HepG2 (cell line): ENCODE data around the gene NUDT22. TPM values are rescaled to one million over a fixed set of nuclear protein-coding genes. Genes with fewer than 3 reads are reported as not detected.
A peak's percentile ranks its signal among the peaks of the same experiment; 100 is the strongest.

Experiments
- ATF4 ChIP-seq, 2 experiments: fragments of 450-650 bp in 1 of 2; sonication (generic) in 1 of 2; formaldehyde crosslinking; IDR thresholded peaks; 2 replicates each; pipeline versions ENCODE4 v1.5.0 to v1.8.0; 2020 to 2022; ENCODE audit warnings: mild to moderate bottlenecking in 1 of 2, missing genetic modification reagents in 1 of 2
- ERF ChIP-seq: IDR thresholded peaks from 2 replicates; pipeline ENCODE4 v1.6.1; 2018; ENCODE audit warnings: missing biosample characterization, missing genetic modification reagents
- FOXA1 ChIP-seq, 2 experiments: fragments of 450-650 bp in 1 of 2; sonication (generic) in 1 of 2; formaldehyde crosslinking in 1 of 2; IDR thresholded peaks; 2 replicates each; pipeline versions ENCODE4 v1.4.0 to v1.6.1; 2016 to 2020; ENCODE audit warnings: missing genetic modification reagents in 1 of 2
- FOXO1 ChIP-seq: sonication (generic); formaldehyde crosslinking; IDR thresholded peaks from 2 replicates; pipeline ENCODE4 v1.4.0; 2020; ENCODE audit warnings: missing genetic modification reagents
- MTF2 ChIP-seq: sonication (generic); formaldehyde crosslinking; IDR thresholded peaks from 2 replicates; pipeline ENCODE4 v1.5.0; 2020; ENCODE audit warnings: missing genetic modification reagents, borderline replicate concordance
- MXD4 ChIP-seq: IDR thresholded peaks from 2 replicates; pipeline ENCODE4 v1.6.1; 2016; ENCODE audit warnings: mild to moderate bottlenecking, missing biosample characterization, missing genetic modification reagents
- NR2C2 ChIP-seq: sonication (generic); formaldehyde crosslinking; IDR thresholded peaks from 2 replicates; pipeline ENCODE4 v1.4.0; 2020; ENCODE audit warnings: missing genetic modification reagents, mild to moderate bottlenecking, moderate library complexity, borderline replicate concordance
- PAX8 ChIP-seq: sonication (generic); formaldehyde crosslinking; IDR thresholded peaks from 2 replicates; pipeline ENCODE4 v1.8.0; 2022; ENCODE audit warnings: mild to moderate bottlenecking, missing genetic modification reagents, borderline replicate concordance
- RBFOX2 ChIP-seq: fragments of 200-400 bp; formaldehyde crosslinking; IDR thresholded peaks from 2 replicates; pipeline ENCODE4 v1.6.1; 2017; ENCODE audit warnings: low read depth, mild to moderate bottlenecking, low read length
- SMAD9 ChIP-seq: sonication (generic); formaldehyde crosslinking; IDR thresholded peaks from 2 replicates; pipeline ENCODE4 v1.5.1; 2020; ENCODE audit warnings: mild to moderate bottlenecking, missing genetic modification reagents
- TAF15 ChIP-seq: fragments of 200-400 bp; formaldehyde crosslinking; IDR thresholded peaks from one replicate; pipeline ENCODE4 v1.6.1; 2018; ENCODE audit warnings: mild to moderate bottlenecking, low read depth, low read length; ENCODE audit not compliant: poor library complexity, severe bottlenecking
- TBX2 ChIP-seq: sonication (generic); formaldehyde crosslinking; IDR thresholded peaks from 2 replicates; pipeline ENCODE4 v1.5.0; 2020; ENCODE audit warnings: missing genetic modification reagents, mild to moderate bottlenecking, borderline replicate concordance
- TEF ChIP-seq: sonication (generic); formaldehyde crosslinking; IDR thresholded peaks from 2 replicates; pipeline ENCODE4 v1.5.0; 2020; ENCODE audit warnings: missing genetic modification reagents
- YEATS2 ChIP-seq: sonication (generic); formaldehyde crosslinking; IDR thresholded peaks from 2 replicates; pipeline ENCODE4 v1.4.0; 2020; ENCODE audit warnings: missing genetic modification reagents, borderline replicate concordance
- ZBTB2 ChIP-seq: sonication (generic); formaldehyde crosslinking; IDR thresholded peaks from 2 replicates; pipeline ENCODE4 v1.8.0; 2022; ENCODE audit warnings: low read depth, missing genetic modification reagents
- ZBTB33 ChIP-seq: sonication (generic); formaldehyde crosslinking; IDR thresholded peaks from 2 replicates; pipeline ENCODE4 v1.4.0; 2020; ENCODE audit warnings: missing genetic modification reagents
- ZBTB38 ChIP-seq: sonication (generic); formaldehyde crosslinking; IDR thresholded peaks from 2 replicates; pipeline ENCODE4 v1.5.1; 2020; ENCODE audit warnings: mild to moderate bottlenecking, missing genetic modification reagents
- ZFP90 ChIP-seq: sonication (generic); formaldehyde crosslinking; IDR thresholded peaks from 2 replicates; pipeline ENCODE4 v1.8.0; 2022; ENCODE audit warnings: missing genetic modification reagents, mild to moderate bottlenecking, inconsistent platforms, borderline replicate concordance
- ZNF574 ChIP-seq: sonication (generic); formaldehyde crosslinking; IDR thresholded peaks from 2 replicates; pipeline ENCODE4 v1.4.0; 2020; ENCODE audit warnings: missing genetic modification reagents
- ZNF674 ChIP-seq: sonication (generic); formaldehyde crosslinking; IDR thresholded peaks from 2 replicates; pipeline ENCODE4 v1.5.0; 2020; ENCODE audit warnings: low read depth, mild to moderate bottlenecking, missing genetic modification reagents
- ZSCAN9 ChIP-seq: IDR thresholded peaks from 2 replicates; pipeline ENCODE4 v1.6.1; 2016; ENCODE audit warnings: borderline replicate concordance
- polyA plus RNA-seq, 8 experiments: library from polyadenylated mRNA; depleted of rRNA in 3 of 8; stranded (reverse) in 7 of 8; unstranded in 1 of 8; fragments of >200 nt; fragmentation: Illumina TruSeq in 4 of 8; extraction: Trizol in 4 of 8; gene quantifications; 2 replicates each; pipeline versions ENCODE4 v1.2.1 to v1.2.3, GENCODE V29; 2011 to 2016; ENCODE audit warnings: low read depth in 4 of 8, missing spikeins in 1 of 8, mixed read lengths in 1 of 8; ENCODE audit not compliant: insufficient read depth in 1 of 8
- total RNA-seq, 5 experiments: library from RNA; depleted of rRNA; stranded (reverse); fragments of >200 nt; fragmentation: Illumina TruSeq; extraction: Trizol; gene quantifications; 2 replicates each; pipeline ENCODE4 v1.2.3, GENCODE V29; 2016; ENCODE audit warnings: low read depth in 1 of 5

Gene NUDT22
- total and polyA plus RNA-seq, 2 of the 13 experiments (the other 11 are each of a cell fraction or from before 2014, with no cell fraction given), result 33.5 to 39.8 TPM

GRCh38 chr11:64237484-64237951 is 11.4 kb downstream of the NUDT22 start (continued):
- peak; percentile 48; the same call in 1 of the 2 replicates for TF ChIP-seq ZBTB33 (CRISPR knock-in tag)
- TF ChIP-seq ATF4 (CRISPR knock-in tag; IDR thresholded peaks at IDR 0.05), result peak in 1 of 2 experiments; percentile 50; a peak in 1 of 4 replicates
- TF ChIP-seq ZNF674 (CRISPR knock-in tag), result no peak
- 0 out of 2 replicates have a peak, but pooled peaks have one; percentile 32 for TF ChIP-seq MXD4 (CRISPR knock-in tag)
- no peak for TF ChIP-seq TEF (CRISPR knock-in tag)
- no peak for TF ChIP-seq MTF2
- peak; percentile 33; the same call in 1 of the 2 replicates for TF ChIP-seq NR2C2 (CRISPR knock-in tag)
- peak; percentile 53; the same call in 1 of the 2 replicates for TF ChIP-seq FOXO1 (CRISPR knock-in tag)
- no peak for TF ChIP-seq PAX8 (CRISPR knock-in tag)
- TF ChIP-seq YEATS2 (CRISPR knock-in tag), result no peak
- TF ChIP-seq SMAD9, result 0 out of 2 replicates have a peak, but pooled peaks have one; percentile 49
- TF ChIP-seq ZFP90 (CRISPR knock-in tag), result no peak
- TF ChIP-seq RBFOX2, result 0 out of 2 replicates have a peak, but pooled peaks have one; percentile 37
- peak; percentile 18 for TF ChIP-seq ZSCAN9 (CRISPR knock-in tag)
- TF ChIP-seq TAF15, result no peak
- TF ChIP-seq ERF (CRISPR knock-in tag), result peak; percentile 87; the same call in 1 of the 2 replicates
- peak; percentile 97 for TF ChIP-seq TBX2 (CRISPR knock-in tag)
- peak; percentile 41; the same call in 1 of the 2 replicates for TF ChIP-seq ZNF574 (CRISPR knock-in tag)
- TF ChIP-seq FOXA1 (IDR thresholded peaks at IDR 0.05), result peak; percentile 51; the same call in 1 of the 2 replicates
- TF ChIP-seq FOXA1 (CRISPR knock-in tag; IDR thresholded peaks at IDR 0.05), result peak; percentile 71
- no peak for TF ChIP-seq ZBTB38
- peak; percentile 62 for TF ChIP-seq ZBTB2 (CRISPR knock-in tag)
